NCI-H2081 (cell line): Measurements from ENCODE around the gene BAIAP2.
"Not testable (repeated sequence)": the region's sequence is repeated elsewhere in the genome, so short reads cannot be mapped to it uniquely, and the experiment has no call there.

Experiments used
- DNase-seq, 2 experiments: peaks; one replicate each; lab custom pipeline; 2025; lab: John Stamatoyannopoulos, UW

The BAIAP2 gene

DNA sequence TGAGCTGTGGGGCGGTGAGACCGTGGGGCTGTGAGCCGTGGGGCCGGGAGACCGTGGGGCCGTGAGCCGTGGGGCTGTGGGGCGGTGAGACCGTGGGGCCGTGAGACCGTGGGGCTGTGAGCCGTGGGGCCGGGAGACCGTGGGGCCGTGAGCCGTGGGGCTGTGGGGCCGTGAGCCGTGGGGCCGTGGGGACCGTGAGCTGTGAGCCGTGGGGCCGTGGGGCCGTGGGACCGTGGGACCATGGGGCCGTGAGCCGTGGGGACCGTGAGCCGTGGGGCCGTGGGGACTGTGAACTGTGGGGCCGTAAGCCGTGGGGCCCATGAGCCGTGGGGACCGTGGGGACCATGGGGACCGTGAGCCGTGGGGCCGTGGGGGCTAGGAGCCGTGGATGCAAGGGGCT is 105.7 kb downstream of the BAIAP2 start:
- DNase-seq = no peak

DNA sequence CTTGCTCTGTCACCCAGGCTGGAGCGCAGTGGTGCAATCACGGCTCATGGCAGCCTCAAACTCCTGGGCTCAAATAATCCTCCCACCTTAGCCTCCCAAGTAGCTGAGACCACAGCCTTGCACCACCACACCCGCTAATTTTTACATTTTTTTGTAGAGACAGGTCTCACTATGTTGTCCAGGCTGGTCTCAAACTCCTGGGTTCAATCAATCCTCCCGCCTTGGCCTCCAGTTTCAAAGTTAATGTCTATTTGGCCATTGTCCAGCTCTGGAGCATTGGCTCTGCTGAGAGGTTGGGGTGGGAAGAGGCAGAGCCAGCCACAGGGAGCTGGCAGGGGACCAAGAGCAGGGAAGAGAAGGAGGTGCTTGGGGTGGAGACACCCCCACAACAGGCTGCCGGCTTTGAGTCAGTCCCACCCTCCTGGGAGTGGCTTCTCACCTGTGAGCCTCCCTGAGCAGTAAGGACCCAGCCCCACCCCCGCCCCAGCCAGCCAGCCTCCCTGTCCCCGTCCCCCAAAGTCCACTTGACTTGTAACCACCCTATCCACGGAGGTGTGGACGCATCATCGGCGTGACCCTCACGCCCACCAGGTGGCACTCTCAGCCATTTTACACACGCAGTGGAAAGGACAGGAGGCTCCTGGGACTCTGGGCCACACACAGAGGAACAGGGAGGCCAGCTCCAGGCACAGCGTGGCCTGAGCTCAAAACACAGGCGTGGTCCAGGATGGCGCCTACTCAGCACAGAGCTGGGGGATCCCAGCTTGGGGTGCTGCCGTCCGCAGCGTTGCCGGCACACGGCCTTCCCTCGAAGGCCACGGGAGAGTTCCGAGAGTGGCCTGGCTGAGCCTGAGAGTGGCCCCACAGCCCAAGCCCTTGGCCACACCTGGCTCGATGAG is 107.6 kb downstream of the BAIAP2 start:
- peak; percentile 80 for DNase-seq

DNA sequence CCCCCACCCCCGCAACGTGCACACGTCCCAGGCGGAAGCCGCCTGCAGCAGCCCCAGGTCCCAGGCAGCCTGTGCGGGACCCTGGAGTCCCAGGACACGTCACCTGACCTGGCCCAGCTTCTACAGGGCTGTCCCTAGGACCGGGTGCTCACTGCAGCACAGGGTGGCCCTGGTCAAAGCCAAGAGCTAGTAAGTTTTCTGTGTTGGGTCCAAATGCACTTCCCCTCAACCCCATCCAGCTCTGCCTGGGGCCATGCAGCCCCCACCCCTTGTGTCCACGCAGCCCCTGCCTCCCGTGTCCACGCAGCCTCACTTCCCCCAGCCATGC is 108.2 kb downstream of the BAIAP2 start:
- no peak for DNase-seq

DNA sequence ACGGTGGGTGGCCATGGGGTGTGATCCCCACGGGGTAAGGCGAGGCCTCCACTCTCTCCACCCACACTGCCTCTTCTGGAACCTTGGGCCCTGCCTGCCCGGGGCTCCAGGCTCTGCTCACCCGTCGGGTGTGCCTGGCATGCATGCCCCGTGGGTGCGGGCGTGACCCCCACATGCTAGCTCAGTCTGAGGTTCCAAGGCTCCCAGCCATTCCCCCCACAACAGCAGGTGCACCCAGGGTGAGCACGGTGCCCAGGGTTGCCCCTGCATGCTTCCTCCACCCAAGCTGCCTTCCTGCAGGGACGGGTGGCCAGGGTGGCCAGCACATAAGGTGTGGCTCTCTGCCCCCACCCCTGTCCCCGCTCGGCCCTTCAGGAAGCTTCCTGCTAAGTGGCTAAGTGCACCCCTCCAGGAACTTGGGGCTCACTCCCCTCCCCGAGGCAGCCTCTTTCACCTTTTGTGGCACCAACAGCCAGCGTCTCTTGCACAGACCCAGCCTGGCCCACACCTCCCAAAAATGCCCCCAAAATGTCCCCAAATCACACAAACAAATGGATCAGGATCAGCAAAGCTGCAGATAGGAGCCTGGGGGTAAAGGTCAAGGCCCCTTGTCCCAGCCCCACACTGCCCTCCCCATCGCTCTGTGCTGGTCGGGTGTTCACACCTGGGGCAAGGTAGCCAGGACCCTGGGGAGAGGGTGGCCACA is 108.9 kb downstream of the BAIAP2 start:
- DNase-seq = no peak

DNA sequence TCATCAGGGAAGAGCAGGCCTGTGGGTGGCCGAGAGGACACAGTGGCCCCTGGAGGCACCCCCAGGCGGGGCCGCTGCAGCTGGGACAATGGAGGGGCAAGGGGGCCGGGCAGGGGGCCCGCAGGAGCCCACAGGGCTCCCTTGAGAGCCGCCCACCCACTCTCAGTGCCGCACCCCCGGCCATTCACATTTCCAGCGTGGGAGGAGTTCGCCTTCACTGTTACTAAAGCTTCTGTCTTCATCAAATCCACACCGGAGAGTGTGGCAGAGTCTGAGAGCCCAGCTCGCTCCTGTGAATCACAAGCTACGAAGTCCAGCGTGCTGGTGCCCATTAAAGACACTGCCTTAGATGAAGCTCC is 109.5 kb downstream of the BAIAP2 start:
- no peak for DNase-seq

DNA sequence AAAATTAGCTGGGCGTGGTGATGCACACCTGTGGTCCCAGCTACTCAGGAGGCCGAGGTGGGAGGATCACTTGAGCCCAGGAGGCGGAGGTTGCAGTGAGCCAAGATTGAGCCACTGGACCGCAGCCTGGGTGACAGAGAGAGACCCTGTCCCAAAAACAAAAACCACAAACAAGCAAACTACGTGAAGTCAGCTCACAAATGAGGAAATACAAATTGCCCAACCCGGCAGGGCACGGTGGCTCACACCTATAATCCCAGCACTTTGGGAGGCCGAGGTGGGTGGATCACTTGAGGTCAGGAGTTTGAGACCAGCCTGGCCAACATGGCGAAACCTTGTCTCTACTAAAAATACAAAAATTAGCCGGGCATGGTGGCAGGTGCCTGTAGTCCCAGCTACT is 111.3 kb downstream of the BAIAP2 start:
- DNase-seq = not testable (repeated sequence)

DNA sequence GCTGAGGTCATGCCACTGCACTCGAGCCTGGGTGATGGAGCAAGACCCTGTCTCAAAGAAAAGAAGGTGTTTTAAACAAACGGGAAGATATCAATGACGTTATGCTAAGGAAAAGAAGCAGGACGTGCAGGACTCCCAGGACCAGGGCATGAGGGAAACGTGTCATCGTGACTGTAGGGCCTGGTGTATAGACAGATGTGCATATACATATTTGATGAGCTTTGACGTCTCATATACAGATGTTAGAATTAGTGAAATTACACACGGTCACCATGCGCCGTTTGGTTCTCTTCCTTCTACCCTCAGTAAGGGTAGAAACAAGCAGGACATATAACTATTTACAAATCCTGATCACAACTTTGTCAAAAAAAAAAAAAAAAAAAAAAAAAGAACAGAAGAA is 112.8 kb downstream of the BAIAP2 start:
- no peak for DNase-seq

DNA sequence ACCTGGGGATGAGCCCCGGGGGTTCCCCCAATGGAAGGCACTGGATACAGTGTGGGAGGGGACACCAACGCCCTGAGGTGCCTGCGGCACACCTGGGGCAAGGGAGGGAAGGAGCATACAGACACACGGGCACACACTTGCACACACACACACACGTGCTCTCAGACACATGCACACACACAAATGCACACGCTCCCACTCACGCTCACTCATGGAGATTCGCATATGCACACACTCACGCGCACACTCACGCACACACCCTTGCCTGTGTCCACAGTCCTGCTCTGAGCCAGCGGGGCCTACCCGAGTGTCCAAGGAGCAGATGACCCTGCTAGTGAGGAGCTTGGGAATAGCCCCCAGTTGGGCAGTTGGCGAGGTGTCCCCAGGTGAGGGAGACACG is 113.6 kb downstream of the BAIAP2 start:
- DNase-seq = no peak

DNA sequence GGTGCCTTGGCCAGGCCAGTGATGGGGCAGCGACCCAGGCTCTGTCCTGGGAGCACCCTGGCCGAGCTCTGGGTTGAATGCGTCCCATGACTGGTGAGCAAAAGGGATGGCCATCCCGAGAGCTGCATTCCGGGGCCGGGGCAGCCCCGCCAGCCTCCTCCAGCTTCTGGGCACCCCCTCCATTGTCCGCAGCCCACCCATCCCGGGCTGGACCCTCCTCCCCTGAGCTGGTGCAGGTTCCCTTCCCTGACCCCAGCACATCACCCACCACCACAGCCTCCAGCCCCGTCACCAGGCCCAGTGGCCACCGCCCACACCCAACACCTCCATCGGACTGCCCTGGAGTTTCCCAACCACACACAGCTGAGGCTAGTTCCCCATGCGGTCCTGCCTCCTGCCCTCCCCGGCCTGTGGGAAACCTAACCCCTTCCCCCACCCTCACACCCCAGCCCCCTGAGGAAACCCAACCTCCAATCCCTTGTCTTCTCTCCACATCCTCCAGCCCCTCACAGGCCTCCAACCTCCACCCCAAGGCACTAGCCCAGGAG is 114.1 kb downstream of the BAIAP2 start:
- DNase-seq = no peak

DNA sequence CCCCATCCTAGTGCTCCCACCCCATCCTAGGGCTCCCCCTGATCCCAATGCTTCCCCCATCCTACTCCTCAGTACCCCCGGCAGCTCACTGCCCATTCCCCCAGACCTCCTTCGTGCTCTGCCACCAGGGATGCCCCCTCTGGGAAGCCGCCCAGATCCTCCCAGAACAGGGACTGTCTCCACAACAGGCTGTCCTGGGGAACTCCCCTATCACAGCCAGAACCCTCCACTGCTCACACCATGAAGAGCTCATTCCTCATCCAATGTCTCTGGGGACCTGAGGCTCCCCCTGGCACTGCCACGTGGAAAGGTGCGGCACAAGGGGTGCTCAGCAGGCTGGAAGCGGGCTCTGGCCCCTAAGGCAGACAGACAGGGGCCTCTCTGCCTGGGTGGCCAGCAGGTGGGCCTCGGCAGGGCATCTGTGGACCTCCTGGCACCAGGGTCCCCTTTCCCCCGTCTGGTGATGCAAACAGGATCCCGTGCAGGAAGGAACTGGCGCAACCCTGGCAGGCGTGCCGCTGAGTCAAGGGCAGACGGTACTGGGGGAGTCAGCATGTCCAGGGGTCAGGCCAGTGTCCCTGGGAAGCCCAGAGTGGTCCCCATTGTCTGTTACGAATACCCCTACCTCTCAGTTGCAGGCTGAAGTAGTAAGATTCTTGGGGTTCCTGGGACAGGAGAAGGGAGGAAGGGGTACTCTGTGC is 115.6 kb downstream of the BAIAP2 start:
- no peak for DNase-seq

DNA sequence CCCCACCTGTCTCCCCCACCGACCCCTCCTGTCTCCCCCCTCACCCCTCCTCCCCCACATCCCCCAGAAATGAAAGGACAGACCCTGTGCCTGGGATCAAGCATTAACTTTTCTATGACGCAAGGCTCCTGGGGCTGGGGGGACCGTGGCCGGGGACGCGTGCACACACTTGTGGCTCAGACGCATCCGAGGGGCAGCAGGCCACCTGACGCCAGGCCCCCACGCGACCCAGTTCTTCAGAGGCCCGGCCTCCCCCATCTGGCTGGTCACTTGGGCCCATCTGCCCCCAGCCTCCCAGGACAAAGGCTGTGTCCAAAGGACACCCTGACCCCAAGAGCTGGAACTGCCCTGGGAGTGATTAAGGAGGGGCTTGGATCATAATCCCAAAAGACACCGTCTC is 116.3 kb downstream of the BAIAP2 start:
- DNase-seq = no peak

DNA sequence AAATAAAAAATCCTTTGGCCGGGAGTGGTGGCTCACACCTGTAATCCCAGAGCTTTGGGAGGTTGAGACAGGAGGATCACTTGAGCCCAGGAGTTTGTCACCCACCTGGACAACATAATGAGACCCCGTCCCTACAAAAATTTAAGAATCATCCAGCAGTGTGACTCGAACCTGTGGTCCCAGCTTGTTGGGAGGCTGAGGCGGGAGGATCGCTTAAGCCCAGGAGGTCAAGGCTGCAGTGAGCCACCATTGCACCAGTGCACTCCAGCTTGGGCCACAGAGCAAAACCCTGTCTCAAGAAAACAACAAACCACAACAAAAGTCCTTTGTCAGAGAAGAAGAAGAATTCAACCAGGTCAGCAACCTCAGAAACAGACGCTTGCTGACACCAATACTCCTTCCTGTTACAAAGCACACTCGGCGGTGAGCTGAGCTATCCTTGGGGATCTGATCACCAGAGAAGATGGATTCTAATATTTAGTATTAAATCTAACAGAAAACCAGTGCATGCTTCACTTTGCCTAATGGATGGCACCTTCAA is 117.4 kb downstream of the BAIAP2 start:
- DNase-seq = no peak

DNA sequence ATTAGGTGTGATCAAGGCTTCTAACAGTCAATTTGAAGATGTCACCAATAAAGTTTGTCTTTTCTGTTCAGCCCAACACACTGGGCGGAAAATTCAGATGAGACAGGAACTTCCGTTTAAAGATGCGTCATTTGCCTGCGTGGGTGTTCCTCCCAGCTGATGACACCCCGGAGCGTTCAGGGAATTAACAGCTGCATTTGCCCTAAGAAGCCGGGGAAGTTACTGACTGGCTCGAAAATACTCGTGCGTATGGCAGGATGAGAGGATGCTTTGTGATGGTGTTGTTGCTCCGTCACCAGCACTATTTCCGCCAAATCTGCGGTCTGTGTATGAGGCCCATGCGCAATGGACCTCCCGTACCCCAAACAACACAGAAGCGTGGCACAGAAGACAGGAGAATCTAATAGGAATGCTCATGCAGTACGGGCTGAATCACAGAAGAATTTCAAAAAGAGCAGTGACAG is 118.4 kb downstream of the BAIAP2 start:
- DNase-seq = no peak

DNA sequence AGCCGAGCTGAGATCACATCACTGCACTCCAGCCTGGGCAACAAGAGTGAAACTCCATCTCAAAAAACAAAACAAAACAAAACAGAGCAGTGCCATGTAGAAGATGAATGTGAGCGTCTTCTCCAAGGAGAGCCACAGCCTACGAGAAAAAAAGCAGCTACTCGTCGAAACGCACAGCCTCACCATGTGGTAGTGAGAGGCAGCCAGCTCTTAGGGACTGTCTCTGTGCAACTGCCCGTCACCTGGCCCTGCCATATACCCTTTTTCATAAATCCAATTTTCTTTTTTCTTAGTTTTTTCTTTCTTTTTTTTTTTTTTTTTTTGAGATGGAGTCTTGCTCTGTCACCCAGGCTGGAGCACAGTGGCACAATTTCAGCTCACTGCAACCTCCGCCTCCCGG is 119.1 kb downstream of the BAIAP2 start:
- DNase-seq = not testable (repeated sequence)

DNA sequence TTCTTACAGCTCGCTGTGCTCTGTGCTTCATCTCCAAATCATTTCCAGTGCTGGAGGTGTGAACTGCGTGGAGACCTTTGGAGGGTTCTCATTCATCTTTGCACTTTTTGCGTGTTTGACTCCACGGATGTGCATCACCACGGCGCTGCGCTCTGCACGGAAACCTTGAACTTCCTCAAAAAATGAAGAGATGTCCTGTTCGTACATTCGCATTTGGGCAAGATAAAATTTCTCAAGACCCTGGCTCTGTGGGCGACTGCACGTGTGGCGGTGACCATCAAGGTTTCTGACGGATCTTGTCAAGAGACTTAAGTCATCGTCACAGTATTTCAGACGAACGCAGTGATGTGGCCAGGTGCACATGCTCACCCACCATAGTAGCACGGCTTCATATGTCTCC is 120.0 kb downstream of the BAIAP2 start:
- DNase-seq = no peak

DNA sequence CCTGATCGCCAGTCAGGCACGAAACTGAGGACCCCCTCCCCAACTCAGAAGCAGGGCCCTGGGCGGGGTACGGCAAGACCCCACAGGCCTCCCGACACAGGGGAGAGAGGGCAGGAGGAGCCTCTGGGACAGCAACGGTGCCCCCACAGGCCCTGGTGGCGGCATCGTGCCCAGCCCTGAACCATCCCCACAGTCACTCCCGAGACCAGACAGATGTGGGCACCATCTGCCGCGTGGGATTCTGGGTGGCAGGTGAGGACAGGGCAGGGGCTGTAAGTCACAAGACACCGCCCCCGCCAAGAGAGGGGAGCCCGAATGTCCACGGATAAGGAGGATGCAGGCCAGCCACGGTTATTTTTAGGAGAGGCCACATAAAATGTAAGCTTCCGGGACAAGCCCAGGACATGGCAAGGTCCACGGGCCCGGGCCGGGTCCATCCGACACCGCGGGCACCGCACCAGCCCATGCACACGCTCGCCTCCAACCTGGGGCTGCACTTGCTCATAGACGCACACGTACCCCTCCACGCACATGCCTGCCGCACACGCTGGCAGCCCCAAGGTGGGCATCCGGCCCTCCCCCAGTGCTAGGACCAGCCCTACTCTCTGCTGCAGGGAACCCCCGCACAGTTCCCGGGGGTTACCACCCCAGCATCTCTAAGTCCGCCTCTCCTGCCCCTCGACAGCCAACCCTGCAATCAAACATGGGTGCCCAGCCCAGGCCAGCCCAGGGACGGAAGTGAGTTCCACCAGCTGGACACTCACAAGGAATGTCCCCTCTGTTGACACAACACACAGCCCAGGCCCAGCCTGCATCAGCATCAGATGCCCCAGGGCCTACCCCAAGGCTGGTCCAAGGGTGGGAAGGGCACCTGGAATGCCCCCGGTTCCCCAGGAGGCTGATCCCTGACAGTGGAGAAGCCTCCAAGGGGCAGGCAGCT is 122.2 kb downstream of the BAIAP2 start:
- no peak for DNase-seq

DNA sequence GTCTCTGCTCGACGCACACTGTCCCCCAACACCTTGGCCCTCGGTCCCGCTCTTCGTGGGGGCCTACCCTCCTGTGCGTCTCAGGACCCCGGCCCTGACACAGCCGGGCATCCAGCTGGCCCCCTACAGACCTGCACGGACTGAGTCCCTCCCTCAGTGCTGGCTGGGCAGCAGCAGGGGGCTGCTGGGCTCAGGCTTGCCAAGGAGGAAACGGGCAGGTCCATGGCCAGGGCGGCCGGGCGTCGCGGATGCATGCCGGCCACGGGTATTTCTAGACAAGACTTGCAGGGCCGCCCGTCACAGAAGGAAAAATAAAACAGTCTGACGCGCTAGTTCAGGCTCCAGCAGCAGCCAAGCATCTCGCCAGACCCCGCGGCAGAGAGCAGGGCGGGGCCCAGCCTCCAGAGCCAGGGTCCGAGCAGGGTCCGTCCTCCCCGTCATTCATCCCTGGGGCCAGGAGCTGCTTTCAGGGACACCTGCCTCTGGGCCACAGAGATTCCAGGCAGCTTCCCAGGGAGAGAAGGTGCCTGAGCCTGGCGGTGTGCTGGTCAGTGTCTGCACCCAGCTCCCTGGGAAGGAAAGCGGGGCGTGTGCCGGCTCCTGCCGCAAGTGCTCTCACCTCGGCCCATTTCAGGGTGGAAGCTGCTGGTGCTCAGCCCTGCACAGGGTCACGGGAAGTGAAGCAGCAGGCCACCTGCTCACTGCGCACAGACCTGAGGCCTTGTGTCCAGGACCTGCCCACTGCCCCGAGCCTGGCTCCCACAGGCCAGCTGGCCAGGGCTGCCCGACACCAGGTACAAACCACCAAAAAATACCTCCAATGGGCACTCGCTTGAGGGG is 123.1 kb downstream of the BAIAP2 start:
- no peak for DNase-seq

DNA sequence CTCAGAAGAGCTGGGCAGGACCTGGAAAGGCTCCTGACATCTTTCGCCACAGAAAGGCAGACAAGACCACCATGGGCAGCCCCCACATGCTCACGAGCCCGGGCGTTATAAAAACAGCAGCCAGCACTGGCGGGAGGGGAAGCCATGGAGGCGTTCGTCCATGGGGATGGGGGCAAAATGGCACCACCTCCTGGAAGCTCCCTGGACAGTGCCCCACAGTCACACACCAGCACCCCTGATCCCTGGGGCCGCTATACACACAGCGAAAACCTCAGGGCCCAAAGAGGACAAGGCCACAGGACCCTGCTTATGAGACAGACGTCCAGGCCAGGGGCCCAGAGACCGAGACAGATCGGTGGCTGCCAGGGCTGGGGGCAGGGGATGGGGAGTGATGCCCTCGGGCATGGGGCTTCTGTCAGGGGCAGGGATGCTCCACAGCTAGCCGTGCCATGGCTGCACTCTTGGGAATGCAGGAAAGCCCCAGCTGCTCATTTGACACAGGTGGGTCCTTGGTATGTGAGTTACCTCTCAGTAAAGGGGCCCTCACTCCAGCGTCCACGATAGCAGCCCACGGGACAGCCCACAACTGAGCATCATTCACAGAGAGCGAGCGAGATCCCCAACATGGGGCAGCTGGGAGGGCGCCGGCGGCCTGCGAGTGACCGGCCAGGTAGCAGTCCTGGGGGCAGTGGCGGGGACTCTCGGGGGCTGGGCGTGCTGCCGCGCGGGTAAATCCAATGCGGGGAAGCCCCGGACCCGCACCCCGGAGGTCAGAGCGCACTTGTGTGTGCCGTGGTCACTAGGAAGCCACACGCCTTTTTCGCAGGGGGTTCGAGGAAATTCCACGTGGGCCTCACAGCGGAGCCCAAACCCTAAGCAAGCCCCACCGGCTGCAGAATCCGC is 124.0 kb downstream of the BAIAP2 start:
- DNase-seq = no peak

DNA sequence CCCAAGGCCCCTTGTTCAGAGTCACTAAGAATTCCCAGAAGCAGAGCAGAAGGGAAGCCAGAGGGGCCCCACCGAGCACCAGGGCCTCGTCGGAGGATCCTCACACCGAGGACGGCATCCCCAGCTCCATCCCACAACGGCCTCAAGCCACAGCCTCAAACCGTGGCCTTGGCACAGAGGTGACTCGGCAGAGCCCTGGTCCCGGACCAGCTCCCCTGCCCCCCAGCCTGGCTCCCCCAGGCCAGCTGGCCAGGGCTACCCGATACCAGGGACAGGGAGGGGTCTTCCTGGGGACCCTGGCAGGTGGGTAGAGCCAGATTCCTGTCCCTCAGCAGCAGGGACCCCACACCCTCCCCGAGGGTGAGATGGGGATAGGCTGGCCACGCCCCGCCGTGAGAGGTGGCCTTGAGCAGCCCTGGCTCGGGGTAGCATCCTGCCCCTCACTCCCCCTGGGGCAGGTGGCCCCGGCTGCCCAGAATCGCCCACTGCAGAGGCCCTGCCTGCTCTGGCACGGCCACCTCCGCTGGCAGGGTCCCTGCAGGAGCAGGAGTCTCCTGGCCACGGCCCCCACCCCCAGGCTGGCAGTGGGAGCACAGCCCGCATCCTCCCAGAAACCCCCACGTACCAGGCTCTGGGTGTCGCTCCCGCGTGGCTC is 124.8 kb downstream of the BAIAP2 start:
- DNase-seq = no peak
